HL-60 (cell line): ENCODE results near the gene MAT2A.

ENCODE experiments used
- DNase-seq, 2 experiments: peaks; one replicate each; pipeline ENCODE4 v3.0.0-alpha.2; 2010 to 2020; ENCODE audit warnings: low read depth in 1 of 2, low spot score in 1 of 2
- H3K27ac ChIP-seq: fragments of 250-450 bp; sonication (Bioruptor Pico); replicated peaks from 2 replicates; pipeline ENCODE4 v1.5.1; 2020; ENCODE audit warnings: mild to moderate bottlenecking, moderate library complexity
- H3K27me3 ChIP-seq: fragments of 250-450 bp; sonication (Bioruptor Pico); 2 replicates; pipeline ENCODE4 v1.5.1; 2021; ENCODE audit warnings: mild to moderate bottlenecking, moderate library complexity; ENCODE audit not compliant: insufficient read depth, poor library complexity, severe bottlenecking
- H3K4me3 ChIP-seq: replicated peaks from 2 replicates; pipeline ENCODE4 v1.5.1; 2011; ENCODE audit warnings: mild to moderate bottlenecking, control low read depth, low read length; ENCODE audit not compliant: insufficient read depth
- GABPA ChIP-seq: IDR thresholded peaks from 2 replicates; pipeline ENCODE4 v1.6.1; 2012; ENCODE audit warnings: low read depth
- POLR2AphosphoS5 ChIP-seq: IDR thresholded peaks from 2 replicates; pipeline ENCODE4 v1.6.1; 2012; ENCODE audit warnings: low read depth
- REST ChIP-seq: IDR thresholded peaks from 2 replicates; pipeline ENCODE4 v1.6.1; 2012; ENCODE audit warnings: low read depth; ENCODE audit not compliant: insufficient replicate concordance
- SPI1 ChIP-seq: IDR thresholded peaks from 2 replicates; pipeline ENCODE4 v1.6.1; 2012; ENCODE audit warnings: low read depth, mild to moderate bottlenecking, borderline replicate concordance
- TF ChIP-seq, protein P1 (sequence below): IDR thresholded peaks from one replicate; pipeline ENCODE4 v1.5.1; 2011; ENCODE audit warnings: low read length, control low read depth, inconsistent platforms; ENCODE audit not compliant: insufficient read depth

MAT2A gene

DNA sequence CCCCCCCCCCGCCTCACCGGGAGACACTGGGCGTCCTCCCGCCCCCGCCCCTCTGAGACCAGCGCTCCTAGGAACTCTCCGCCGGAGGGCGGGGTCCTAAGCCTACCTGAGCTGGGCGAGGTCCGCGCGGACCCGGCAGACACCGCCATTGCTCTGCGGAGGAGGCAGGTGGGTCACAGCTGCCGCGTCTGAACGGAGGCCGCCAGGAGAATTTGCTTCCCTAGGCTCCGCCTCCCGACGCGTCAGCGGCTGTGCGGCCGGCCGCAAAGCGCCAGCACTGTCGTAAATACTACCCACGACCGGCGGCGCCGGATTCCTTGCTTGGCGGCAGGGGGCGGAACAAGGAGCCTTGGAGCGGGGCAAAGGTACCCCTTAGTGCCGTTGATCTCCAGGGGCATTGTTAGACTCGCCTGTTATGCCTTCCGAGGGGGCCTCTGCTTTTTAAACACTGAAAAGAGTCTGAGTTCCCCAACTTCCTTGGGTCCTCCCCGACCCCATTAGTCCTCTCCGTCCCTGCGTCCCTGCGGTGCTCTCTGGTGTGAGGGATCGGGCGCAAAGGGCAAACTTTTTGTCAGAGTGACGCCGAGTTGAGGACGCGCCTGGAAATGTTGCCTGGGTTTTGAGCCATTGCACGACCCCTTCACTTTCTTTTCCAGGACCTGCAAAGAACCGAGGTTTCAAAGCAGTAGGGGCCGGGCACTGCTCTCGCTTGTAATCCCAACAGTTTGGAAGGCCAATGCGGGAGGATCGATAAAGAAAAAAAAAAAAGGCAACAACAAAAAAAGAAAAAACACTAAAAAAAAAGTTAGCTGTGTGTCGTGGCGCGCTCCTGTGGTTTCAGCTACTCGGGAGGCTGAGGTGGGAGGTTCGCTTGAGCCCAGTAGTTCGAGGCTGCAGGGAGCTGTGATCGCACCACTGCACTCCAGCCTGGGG lies 22.6 kb downstream of the MAT2A start, which contains the start of gene GGCX:
Gene GGCX, minus strand, starts transcription at position 214 of the 933 bp plus-strand sequence. Its CDS starts 65 bp downstream, at position 149.
- Histone ChIP-seq H3K27me3 (no peaks in the 10 kb centered on the region), H3K27ac (peak within 1 kb of the TSS; percentile 86), H3K4me3 (peak within 1 kb of the TSS; percentile 93)
- peak; percentile 93 to 97 for DNase-seq
- TF ChIP-seq, protein P1, sequence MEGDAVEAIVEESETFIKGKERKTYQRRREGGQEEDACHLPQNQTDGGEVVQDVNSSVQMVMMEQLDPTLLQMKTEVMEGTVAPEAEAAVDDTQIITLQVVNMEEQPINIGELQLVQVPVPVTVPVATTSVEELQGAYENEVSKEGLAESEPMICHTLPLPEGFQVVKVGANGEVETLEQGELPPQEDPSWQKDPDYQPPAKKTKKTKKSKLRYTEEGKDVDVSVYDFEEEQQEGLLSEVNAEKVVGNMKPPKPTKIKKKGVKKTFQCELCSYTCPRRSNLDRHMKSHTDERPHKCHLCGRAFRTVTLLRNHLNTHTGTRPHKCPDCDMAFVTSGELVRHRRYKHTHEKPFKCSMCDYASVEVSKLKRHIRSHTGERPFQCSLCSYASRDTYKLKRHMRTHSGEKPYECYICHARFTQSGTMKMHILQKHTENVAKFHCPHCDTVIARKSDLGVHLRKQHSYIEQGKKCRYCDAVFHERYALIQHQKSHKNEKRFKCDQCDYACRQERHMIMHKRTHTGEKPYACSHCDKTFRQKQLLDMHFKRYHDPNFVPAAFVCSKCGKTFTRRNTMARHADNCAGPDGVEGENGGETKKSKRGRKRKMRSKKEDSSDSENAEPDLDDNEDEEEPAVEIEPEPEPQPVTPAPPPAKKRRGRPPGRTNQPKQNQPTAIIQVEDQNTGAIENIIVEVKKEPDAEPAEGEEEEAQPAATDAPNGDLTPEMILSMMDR: no peak
- peak; percentile 7 for TF ChIP-seq REST
- TF ChIP-seq POLR2AphosphoS5: peak; percentile 93
- TF ChIP-seq SPI1: peak; percentile 26; the same call in 1 of the 2 replicates
- no peak; the same call in 1 of the 2 replicates for TF ChIP-seq GABPA

- H3K27me3 ChIP-seq: no peaks in the 10 kb centered on the region
- peak; percentile 50 to 64 for DNase-seq
- no peak for TF ChIP-seq GABPA
- TF ChIP-seq SPI1: peak; percentile 77
- no peak for TF ChIP-seq REST
- peak overlapping the region; percentile 24 for H3K27ac ChIP-seq
- no peak overlapping the region for H3K4me3 ChIP-seq
Observed at GRCh38 chr2:85564144-85564563, 25.2 kb downstream of the MAT2A start.

DNA sequence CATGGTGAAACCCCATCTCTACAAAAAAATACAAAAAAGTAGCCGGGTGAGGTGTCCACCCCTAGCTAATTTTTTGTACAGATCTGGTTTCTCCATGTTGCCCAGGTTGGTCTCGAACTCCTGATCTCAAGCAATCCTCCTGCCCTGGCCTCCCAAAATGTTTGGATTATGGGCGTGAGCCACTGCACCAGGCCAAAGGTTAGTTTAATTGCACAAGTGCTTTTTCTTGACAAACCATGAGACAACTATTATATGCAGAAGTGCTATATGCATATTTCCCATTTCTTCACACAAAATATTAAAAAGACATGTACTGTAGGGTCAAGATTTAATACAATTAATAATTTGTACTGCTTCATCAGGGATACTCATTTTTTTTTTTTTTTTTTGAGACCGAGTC lies 27.3 kb downstream of the MAT2A start:
- no peak overlapping the region for H3K27ac ChIP-seq
- H3K27me3 ChIP-seq: no peaks in the 10 kb centered on the region
- no peak for DNase-seq
- H3K4me3 ChIP-seq: no peak overlapping the region
- no peak for TF ChIP-seq SPI1
- no peak for TF ChIP-seq REST
- TF ChIP-seq, protein P1: no peak
- no peak for TF ChIP-seq POLR2AphosphoS5
- no peak for TF ChIP-seq GABPA
